ENCODE measurements around the gene CLNK. TPM values are rescaled to one million over a fixed set of nuclear protein-coding genes. Genes with fewer than 3 reads are reported as not detected.

CLNK gene
- total RNA-seq, 1 donor from 2014 or later: not detected

- no peak for DNase-seq (ENCODE audit: low spot score)
- Mint-ChIP-seq H3K36me3 (ENCODE audit: low read depth) (no peaks in the 10 kb centered on the region), H3K9me3 (ENCODE audit: low read depth) (no peaks in the 10 kb centered on the region), H3K4me1 (ENCODE audit: low read depth) (peaks cover 12% of the 10 kb centered on the region), H3K27me3 (ENCODE audit: low read depth) (no peaks in the 10 kb centered on the region), H3K27ac (ENCODE audit: unreplicated experiment) (no peak overlapping the region), H3K4me3 (ENCODE audit: unreplicated experiment) (no peak overlapping the region)
- TF ChIP-seq CTCF (IDR thresholded peaks at IDR 0.05): no peak
These were observed 25.3 kb downstream of the CLNK start for GRCh38 chr4:10659251-10659650.

- TF ChIP-seq CTCF (IDR thresholded peaks at IDR 0.05): no peak
- Mint-ChIP-seq H3K4me3 (ENCODE audit: unreplicated experiment) (no peak overlapping the region), H3K9me3 (ENCODE audit: low read depth) (no peaks in the 10 kb centered on the region), H3K4me1 (ENCODE audit: low read depth) (peaks cover 8% of the 10 kb centered on the region), H3K36me3 (ENCODE audit: low read depth) (no peaks in the 10 kb centered on the region), H3K27me3 (ENCODE audit: low read depth) (no peaks in the 10 kb centered on the region), H3K27ac (ENCODE audit: unreplicated experiment) (no peak overlapping the region)
- no peak for DNase-seq (ENCODE audit: low spot score)
These were observed 27.6 kb downstream of the CLNK start for GRCh38 chr4:10656988-10657387.

GRCh38 chr4:10656420-10656819 is 28.1 kb downstream of the CLNK start:
- H3K4me1 Mint-ChIP-seq (ENCODE audit: low read depth): peaks cover 8% of the 10 kb centered on the region
- DNase-seq (ENCODE audit: low spot score): no peak
- H3K4me3 Mint-ChIP-seq (ENCODE audit: unreplicated experiment): no peak overlapping the region
- no peak overlapping the region for H3K27ac Mint-ChIP-seq (ENCODE audit: unreplicated experiment)
- H3K36me3 Mint-ChIP-seq (ENCODE audit: low read depth): no peaks in the 10 kb centered on the region
- no peaks in the 10 kb centered on the region for H3K27me3 Mint-ChIP-seq (ENCODE audit: low read depth)
- H3K9me3 Mint-ChIP-seq (ENCODE audit: low read depth): no peaks in the 10 kb centered on the region
- no peak for TF ChIP-seq CTCF (IDR thresholded peaks at IDR 0.05)

GRCh38 chr4:10655968-10656367 is 28.6 kb downstream of the CLNK start:
- Mint-ChIP-seq H3K27ac (ENCODE audit: unreplicated experiment) (peak overlapping the region; percentile 27), H3K4me1 (ENCODE audit: low read depth) (peaks cover 8% of the 10 kb centered on the region), H3K36me3 (ENCODE audit: low read depth) (no peaks in the 10 kb centered on the region), H3K4me3 (ENCODE audit: unreplicated experiment) (no peak overlapping the region), H3K9me3 (ENCODE audit: low read depth) (no peaks in the 10 kb centered on the region), H3K27me3 (ENCODE audit: low read depth) (no peaks in the 10 kb centered on the region)
- no peak for DNase-seq (ENCODE audit: low spot score)
- TF ChIP-seq CTCF (IDR thresholded peaks at IDR 0.05): no peak

- H3K36me3 Mint-ChIP-seq (ENCODE audit: low read depth): no peaks in the 10 kb centered on the region
These were observed 36.1 kb downstream of the CLNK start for GRCh38 chr4:10648479-10648878.

More at GRCh38 chr4:10648479-10648878, 36.1 kb downstream of the CLNK start:
- H3K4me1 Mint-ChIP-seq (ENCODE audit: low read depth): peaks cover 2% of the 10 kb centered on the region
- no peak overlapping the region for H3K27ac Mint-ChIP-seq (ENCODE audit: unreplicated experiment)
- no peak for DNase-seq (ENCODE audit: low spot score)
- H3K9me3 Mint-ChIP-seq (ENCODE audit: low read depth): peaks cover 11% of the 10 kb centered on the region
- H3K27me3 Mint-ChIP-seq (ENCODE audit: low read depth): no peaks in the 10 kb centered on the region
- H3K4me3 Mint-ChIP-seq (ENCODE audit: unreplicated experiment): no peak overlapping the region
- TF ChIP-seq CTCF (IDR thresholded peaks at IDR 0.05): no peak
